GM21526 (cell line): Measurements from ENCODE around the gene OGA.

ENCODE experiments used
- ATAC-seq: cut with Tn5 transposase; IDR thresholded peaks from one replicate; pipeline ENCODE4 v1.9.1; 2021; ENCODE audit warnings: moderate library complexity; ENCODE audit not compliant: unreplicated experiment, low FRiP score

OGA gene

GRCh38 chr10:101776161-101776817, 42.0 kb downstream of the OGA start:
- ATAC-seq = no peak

GRCh38 chr10:101775273-101776160, 42.7 kb downstream of the OGA start, which contains the start of gene FGF8:
Gene FGF8 (minus strand): TSS chr10:101776114. CDS start chr10:101775900, 214 bp downstream.
- ATAC-seq = no peak

- no peak for ATAC-seq
These were observed 43.5 kb downstream of the OGA start for GRCh38 chr10:101774589-101775272.

- ATAC-seq = no peak
These were observed 44.2 kb downstream of the OGA start for GRCh38 chr10:101773923-101774588.

- ATAC-seq = no peak
These were observed 45.1 kb downstream of the OGA start for GRCh38 chr10:101772895-101773761.

GRCh38 chr10:101772017-101772894, 46.0 kb downstream of the OGA start:
- ATAC-seq = no peak

GRCh38 chr10:101771380-101771779, 46.9 kb downstream of the OGA start:
- no peak for ATAC-seq

- no peak for ATAC-seq
These were observed 47.7 kb downstream of the OGA start for GRCh38 chr10:101770331-101771215.

GRCh38 chr10:101769541-101770180, 48.6 kb downstream of the OGA start:
- ATAC-seq = no peak

GRCh38 chr10:101768791-101769170, 49.5 kb downstream of the OGA start:
- no peak for ATAC-seq

- no peak for ATAC-seq
These were observed 50.1 kb downstream of the OGA start for GRCh38 chr10:101767966-101768790.

- no peak for ATAC-seq
These were observed 50.7 kb downstream of the OGA start for GRCh38 chr10:101767600-101767945.

GRCh38 chr10:101766753-101767599, 51.3 kb downstream of the OGA start:
- no peak for ATAC-seq

GRCh38 chr10:101766306-101766705, 51.9 kb downstream of the OGA start:
- ATAC-seq = no peak

- ATAC-seq = no peak
These were observed 55.0 kb downstream of the OGA start for GRCh38 chr10:101763141-101763846.
